Renal cortical epithelial cell (primary cell): ENCODE measurements around the gene CHAD. TPM values are rescaled to one million over a fixed set of nuclear protein-coding genes. Genes with fewer than 3 reads are reported as not detected.
A peak's percentile ranks its signal among the peaks of the same experiment; 100 is the strongest.
"Not testable (repeated sequence)": the region's sequence is repeated elsewhere in the genome, so short reads cannot be mapped to it uniquely, and the experiment has no call there.

Experiments
- DNase-seq: peaks from one replicate; pipeline ENCODE4 v3.0.0-alpha.2; 2011; ENCODE audit warnings: low read depth
- total RNA-seq: library from RNA; depleted of rRNA; stranded (reverse); fragments of >200 nt; gene quantifications from 2 replicates; pipeline ENCODE4 v1.2.3, GENCODE V29; 2014

The CHAD gene
- total RNA-seq, 1 donor from 2014 or later: not detected

GRCh38 chr17:50495217-50495823, 26.6 kb upstream of the CHAD start:
- no peak for DNase-seq

GRCh38 chr17:50493744-50494143, 25.1 kb upstream of the CHAD start:
- DNase-seq: no peak

DNA sequence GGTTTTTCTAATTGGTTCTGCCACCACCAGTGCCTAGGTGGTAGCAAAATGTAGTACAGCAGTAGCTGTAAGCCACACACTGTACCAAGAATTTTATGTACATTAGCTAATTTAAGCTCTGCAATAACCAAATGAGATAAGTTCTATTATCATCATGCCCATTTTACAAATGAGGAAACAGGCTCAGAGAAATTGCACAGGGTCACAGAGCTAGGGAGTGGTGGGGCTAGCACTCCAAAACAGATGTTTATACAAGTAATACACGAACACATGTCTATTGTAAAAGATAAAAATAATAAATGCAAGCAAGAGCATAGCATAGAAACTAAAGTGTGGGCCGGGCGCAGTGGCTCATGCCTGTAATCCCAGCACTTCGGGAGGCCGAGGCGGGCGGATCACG, 23.5 kb upstream of the CHAD start:
- no peak for DNase-seq

DNA sequence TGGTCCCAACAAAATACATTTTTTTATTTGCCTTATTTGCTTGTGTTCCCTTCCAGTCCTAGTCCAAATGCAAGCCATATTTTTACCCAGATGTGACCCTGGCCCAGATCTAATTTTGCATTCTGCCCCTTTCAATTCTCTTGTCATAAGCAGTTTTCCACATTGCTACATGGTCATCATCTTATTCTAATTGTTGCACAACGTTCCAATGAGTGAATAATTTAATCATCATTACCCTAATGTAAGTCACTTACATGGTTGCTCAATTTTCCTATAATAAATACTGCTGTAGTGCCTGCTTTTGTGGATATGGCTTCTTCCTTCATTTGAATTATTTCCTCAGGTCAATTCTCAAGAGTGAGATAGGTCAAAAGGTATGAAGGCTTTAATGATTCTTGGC, 22.8 kb upstream of the CHAD start:
- no peak for DNase-seq

DNA sequence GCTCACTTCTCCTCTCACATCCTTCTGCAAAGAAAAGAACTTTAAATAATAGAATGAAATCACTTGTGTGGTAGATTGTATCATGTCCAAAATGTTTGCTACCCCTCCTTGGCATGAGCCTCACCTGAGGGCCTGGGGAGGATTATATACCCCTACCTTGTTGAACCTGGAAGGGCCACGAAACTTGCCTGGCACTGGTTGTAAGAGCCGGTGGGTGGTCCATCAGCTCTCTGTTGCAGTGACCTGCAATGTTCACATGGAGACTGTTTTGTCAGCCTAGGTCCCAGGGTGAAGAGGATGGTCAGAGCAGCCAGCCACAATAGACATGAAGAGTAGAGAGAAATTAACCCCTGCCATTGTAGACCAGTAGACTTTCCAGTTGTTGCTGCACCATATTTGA, 20.2 kb upstream of the CHAD start:
- DNase-seq: no peak

- DNase-seq: no peak
Observed at GRCh38 chr17:50487213-50488096, 18.8 kb upstream of the CHAD start.

DNA sequence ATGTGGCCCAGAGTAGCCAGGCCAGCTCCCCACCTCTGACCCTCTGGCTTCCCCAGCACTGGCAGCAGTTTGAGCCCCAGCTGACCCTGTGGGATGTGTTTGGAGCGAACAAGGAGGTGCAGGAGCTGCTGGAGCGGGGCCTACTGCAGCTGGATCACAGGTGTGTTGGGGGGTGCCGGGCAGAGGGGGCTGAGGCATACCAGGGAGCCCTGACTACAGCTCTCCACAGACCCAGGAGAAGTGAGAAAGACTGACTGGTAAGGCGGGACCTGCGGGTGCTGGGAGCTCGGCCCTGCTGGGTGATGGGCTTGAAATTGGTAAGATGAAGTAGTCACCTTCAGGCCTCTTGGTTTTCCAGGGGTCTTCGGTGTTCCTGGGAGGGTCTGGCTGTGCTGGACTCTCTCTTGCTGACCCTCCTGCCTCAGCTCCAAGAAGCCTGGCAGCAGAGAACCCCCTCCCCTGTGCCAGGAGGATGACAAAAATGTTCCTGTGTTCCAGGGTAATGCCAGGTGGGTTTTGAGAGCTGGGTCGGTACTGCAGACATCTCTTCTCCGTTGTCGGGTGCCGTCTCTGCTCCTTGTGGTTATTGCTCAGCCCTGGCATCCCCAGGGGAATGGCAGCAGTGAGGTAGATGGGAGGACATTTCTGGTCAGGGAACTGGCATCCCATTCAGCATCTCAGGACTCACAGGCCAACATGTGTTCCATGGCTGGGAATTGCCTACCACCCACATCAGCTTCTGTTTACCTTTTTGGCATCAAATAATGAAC, 15.9 kb upstream of the CHAD start:
- DNase-seq: no peak

DNA sequence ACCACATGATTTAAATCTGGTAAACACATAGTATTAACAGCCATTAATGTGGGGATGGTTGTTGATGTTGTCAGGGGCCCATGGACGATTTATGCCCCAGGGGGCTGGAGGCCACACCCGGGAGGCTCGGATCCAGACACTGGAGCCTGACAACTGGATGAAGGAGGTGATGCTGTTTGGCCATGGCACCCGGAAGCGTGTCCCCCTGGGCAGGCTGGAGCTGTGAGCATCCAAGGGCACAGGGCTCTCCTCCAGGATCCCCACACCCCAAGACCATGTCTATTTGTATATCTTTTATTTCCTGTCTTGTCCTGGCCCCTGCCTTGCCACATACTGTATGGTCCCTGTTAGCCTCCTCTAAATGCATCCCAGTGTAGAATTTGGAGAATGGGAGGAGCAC, 14.6 kb upstream of the CHAD start:
- DNase-seq: no peak

DNA sequence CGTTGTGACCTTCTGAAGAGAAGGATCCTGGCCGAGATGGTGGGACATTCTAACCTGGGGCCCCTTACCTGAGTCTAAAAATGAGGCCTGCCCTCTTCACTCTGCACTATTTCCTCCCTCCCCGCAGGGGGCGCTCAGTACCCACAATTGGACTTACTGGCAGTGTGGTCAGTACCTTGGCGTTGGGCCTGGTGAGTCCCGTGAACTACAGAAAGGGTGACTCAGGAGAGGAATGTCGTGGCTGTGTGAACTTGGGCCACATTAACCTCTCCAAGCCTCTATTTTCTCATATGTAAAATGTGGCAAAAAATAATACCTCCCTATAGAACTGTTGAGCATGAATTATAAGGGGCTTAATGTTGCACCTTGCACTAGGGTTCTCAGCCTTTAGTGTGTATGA, 13.8 kb upstream of the CHAD start:
- peak; percentile 96 for DNase-seq

GRCh38 chr17:50482110-50482509, 13.4 kb upstream of the CHAD start:
- no peak for DNase-seq

DNA sequence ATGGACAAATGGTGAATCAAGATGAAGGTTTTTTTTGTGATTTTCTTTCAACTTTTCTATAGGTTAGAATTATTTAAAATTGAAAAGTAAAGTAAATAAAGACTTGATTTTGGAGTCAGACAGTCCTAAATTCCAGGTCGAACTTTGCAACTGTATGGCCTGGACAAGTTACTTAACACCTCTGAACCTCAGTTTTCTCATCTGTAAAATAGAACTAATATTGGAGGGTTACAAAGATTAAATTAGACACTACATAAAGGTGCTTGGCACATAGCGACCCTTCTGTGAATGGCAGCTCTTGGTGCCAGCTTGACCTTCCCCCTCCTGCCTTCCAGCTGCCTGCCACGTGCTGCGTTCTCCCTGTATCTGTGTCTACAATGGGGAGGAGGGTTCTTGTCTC, 13.0 kb upstream of the CHAD start:
- DNase-seq: no peak

GRCh38 chr17:50480854-50481490, 12.3 kb upstream of the CHAD start:
- no peak for DNase-seq

- DNase-seq: no peak
Observed at GRCh38 chr17:50480142-50480764, 11.6 kb upstream of the CHAD start.

DNA sequence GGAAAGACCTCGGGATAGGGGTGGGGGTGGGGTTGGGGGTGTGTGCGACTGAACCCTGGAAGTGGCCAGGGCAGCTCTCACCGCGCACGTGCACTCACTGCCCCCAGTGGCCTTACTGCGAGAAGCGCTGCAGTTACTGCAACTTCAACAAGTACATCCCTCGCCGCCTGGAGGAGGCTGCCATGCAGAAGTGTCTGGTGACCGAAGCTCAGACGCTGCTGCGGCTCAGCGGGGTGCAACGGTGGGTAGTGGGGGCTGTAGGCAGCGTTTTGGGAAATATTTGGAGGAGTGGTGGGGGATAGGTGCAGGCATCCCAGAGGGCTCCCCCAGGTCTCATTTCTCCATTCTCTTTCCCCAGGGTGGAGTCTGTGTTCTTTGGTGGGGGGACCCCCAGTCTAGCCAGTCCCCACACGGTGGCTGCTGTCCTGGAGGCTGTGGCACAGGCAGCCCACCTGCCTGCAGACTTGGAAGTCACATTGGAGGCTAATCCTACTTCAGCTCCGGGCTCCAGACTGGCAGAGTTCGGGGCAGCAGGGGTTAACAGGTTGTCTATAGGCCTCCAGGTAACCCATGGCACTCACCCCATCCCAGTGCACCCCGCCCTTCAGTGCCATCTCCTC, 11.0 kb upstream of the CHAD start:
- peak; percentile 57 for DNase-seq

DNA sequence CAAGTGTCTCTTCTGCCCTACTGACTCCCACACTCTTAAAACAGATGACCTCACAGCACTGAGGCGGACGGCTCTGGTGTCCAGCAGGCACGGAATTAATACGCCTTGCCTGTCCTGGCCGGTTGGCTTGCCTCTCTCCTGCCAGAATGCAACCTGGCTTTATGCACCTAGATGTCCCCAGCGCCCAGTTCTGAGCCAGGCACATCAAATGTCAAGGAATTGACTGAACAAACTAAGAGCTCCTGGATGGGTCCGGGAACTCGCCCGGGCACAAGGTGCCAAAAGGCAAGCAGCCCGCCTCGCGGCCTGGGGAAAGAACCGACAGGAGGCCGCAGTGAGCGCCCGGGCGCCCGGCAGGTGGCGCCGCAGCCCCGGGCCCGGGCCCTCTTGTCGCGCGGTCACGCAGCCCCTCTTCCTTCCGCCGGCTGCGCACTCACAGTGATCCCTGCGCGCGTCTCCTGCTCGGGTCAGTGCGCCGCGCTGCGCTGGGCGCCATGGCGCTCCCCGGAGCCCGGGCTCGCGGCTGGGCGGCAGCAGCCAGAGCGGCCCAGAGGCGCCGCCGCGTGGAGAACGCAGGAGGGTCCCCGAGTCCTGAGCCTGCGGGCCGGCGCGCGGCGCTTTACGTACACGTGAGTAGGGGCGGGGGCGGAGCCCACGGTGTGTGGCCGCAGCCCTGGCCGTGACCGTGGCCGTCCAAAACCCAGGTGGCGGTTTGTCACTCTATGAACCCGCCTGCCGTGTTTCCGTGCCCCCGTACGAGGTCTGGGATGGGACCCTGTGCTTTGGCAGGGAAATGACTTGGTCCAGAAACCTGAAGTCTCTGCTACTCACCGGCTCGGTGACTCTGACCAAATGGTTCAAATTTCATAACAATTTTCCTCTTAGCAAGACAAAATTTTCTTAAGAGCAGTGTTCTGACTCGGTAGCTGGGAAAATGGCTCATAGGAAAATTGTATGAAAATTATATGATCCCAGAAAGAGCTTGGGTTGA, 10.0 kb upstream of the CHAD start, which contains the start of gene RSAD1:
Gene RSAD1 (plus strand): TSS at position 470 of the 991 bp plus-strand sequence. CDS start 25 bp downstream, at position 495.
- DNase-seq: peak; percentile 61

DNA sequence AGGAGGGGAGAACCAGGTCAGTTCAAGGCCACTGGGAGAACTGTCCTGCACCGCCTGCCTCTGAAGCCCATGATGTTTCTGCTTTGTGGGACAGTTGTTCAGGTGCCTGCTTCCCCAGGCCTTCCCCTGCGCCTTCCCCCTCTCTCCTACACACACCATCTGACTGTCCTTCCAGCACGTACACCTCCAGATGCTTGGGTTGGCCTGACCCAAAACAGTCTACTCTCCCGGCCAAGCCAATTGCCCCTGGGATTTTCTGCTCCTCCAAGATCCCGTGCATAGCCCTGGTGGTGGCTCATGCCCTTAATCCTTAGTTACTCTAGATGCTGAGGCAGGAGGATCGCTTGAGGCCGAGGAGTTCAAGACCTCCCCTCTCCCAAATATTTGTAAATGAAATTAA, 9.3 kb upstream of the CHAD start:
- DNase-seq: no peak

DNA sequence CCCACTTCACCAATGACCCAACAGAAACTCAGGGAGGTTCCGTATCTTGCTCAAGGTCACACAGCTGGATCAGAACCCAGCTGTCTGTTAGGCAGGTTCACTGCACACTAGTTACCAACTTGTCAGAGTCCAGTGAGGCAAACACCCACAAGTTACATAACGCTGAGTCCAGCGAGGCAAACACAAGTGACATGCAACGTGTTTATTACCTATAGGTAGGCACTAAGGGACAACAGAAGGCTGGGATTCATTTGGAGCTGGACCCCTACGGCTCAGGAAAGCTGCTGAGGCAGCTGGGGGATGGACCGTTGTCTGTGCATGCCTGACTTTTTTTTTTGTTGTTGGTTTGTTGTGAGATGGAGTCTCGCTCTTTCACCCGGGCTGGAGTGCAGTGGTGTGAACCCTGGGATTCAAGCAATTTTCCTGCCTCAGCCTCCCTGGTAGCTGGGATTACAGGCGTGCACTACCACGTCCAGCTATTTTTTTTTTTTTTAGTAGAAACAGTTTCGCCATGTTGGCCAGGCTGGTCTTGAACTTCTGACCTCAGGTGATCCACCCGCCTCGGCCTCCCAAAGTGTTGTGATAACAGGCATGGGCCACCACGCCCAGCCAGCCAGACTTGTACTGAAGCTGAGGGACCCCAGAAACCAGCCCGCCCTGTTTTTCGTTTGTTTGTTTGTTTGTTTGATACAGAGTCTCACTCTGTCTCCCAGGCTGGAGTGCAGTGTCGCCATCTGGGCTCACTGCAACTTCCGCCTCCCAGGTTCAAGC, 8.1 kb upstream of the CHAD start:
- no peak for DNase-seq

- DNase-seq: not testable (repeated sequence)
Observed at GRCh38 chr17:50475775-50476544, 7.3 kb upstream of the CHAD start.
